ENCODE data around the gene VANGL1.

DNA sequence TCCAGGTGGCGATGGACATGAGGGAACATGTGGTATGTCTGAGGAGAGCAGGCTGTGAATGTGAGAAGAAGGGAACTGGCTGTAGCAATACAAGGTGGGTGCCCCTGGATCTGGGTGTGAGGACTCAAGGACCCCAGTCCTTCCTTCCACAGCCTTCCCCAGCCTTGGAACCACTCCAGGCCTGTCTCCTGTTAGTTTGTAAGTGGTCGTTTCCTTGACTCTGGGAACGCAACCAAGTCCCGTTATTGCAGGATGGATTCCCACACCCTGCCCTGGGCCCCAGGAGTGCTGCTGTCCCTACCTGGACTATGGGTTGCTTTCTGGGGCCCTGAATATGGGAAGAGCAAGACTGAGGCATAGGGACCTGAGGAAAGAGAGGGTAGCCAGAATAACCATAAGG is 47.2 kb upstream of the VANGL1 start:
- TF ChIP-seq, protein P1, sequence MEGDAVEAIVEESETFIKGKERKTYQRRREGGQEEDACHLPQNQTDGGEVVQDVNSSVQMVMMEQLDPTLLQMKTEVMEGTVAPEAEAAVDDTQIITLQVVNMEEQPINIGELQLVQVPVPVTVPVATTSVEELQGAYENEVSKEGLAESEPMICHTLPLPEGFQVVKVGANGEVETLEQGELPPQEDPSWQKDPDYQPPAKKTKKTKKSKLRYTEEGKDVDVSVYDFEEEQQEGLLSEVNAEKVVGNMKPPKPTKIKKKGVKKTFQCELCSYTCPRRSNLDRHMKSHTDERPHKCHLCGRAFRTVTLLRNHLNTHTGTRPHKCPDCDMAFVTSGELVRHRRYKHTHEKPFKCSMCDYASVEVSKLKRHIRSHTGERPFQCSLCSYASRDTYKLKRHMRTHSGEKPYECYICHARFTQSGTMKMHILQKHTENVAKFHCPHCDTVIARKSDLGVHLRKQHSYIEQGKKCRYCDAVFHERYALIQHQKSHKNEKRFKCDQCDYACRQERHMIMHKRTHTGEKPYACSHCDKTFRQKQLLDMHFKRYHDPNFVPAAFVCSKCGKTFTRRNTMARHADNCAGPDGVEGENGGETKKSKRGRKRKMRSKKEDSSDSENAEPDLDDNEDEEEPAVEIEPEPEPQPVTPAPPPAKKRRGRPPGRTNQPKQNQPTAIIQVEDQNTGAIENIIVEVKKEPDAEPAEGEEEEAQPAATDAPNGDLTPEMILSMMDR (IDR thresholded peaks at IDR 0.05; ENCODE audit: low read depth, low read length) = no peak
- no peak for TF ChIP-seq EZH2phosphoT487 (IDR thresholded peaks at IDR 0.05; ENCODE audit: low read depth)
